ENCODE data around the gene ZNF845. TPM values are rescaled to one million over a fixed set of nuclear protein-coding genes. Genes with fewer than 3 reads are reported as not detected.

ZNF845 gene
- total and polyA plus RNA-seq, 10 of the 15 experiments (the other 5 are each of a cell fraction or from before 2014, with no cell fraction given) = 0.58 to 8.2 (median 4.1) TPM

- BruUV-seq (replicated peaks) = no TSS peak
- no peak overlapping the region for H3K9ac ChIP-seq (ENCODE audit: control insufficient read depth, insufficient read depth, low read length)
- ChIA-PET SMC1A (ENCODE audit: uncharacterized antibody, unreplicated experiment) (interaction anchor here (0.7 kb wide), 1 partner anchor 38 kb away, joined by 3 read pairs; no protein-coding TSS in a partner anchor), RAD21 (ENCODE audit: unreplicated experiment) (no interaction called here), POLR2A (no interaction called here), CTCF (no interaction called here)
- in situ Hi-C loops (cut with MboI) (no loop called here), intact Hi-C loops (cut with micrococcal nuclease; ENCODE audit: unreplicated experiment) (no loop called here)
- WGBS (ENCODE audit: insufficient coverage, insufficient replicate concordance, low lambda C conversion rate, missing lambda C conversion rate) = 98% methylated on average over 3 of the region's 3 CpGs
- H3K4me3 ChIP-seq = no peak overlapping the region
- H3K9me3 ChIP-seq (replicated peaks; ENCODE audit: control insufficient read depth, insufficient read depth, low read length) = peaks cover 5% of the 10 kb centered on the region
- no peak overlapping the region for H2AFZ ChIP-seq (ENCODE audit: control insufficient read depth, low read depth, low read length)
- no peaks in the 10 kb centered on the region for H3K4me1 ChIP-seq (ENCODE audit: control insufficient read depth, insufficient read depth, low read length)
- no peaks in the 10 kb centered on the region for H3K79me2 ChIP-seq (ENCODE audit: control insufficient read depth, insufficient read depth, low read length)
- H3K27ac ChIP-seq (ENCODE audit: control insufficient read depth, insufficient read depth) = no peak overlapping the region
- no peak for ATAC-seq
- H3K4me2 ChIP-seq (ENCODE audit: control insufficient read depth, insufficient read depth) = no peak overlapping the region
- DNase-seq (ENCODE audit: low read depth, low spot score) = no peak
- H3K36me3 ChIP-seq (ENCODE audit: control insufficient read depth in 2 of 2, insufficient read depth in 2 of 2, low read length in 1 of 2) = no peaks in the 10 kb centered on the region
- no peak for TF ChIP-seq NKRF (conservative IDR thresholded peaks at IDR 0.05)
- TF ChIP-seq MXI1 (IDR thresholded peaks at IDR 0.05; ENCODE audit: low read depth, low read length) = no peak
- TF ChIP-seq SPI1 (IDR thresholded peaks at IDR 0.05; ENCODE audit: borderline replicate concordance, insufficient read depth, low read depth, low read length) = no peak
- TF ChIP-seq RB1 (IDR thresholded peaks at IDR 0.05; ENCODE audit: borderline replicate concordance) = no peak
- no peak for TF ChIP-seq ZBED1 (IDR thresholded peaks at IDR 0.05; ENCODE audit: borderline replicate concordance)
- TF ChIP-seq YY1 (IDR thresholded peaks at IDR 0.05; ENCODE audit: low read depth, low read length) = no peak
- H4K20me1 ChIP-seq (ENCODE audit: control insufficient read depth, insufficient read depth) = no peaks in the 10 kb centered on the region
- no peaks in the 10 kb centered on the region for H3K27me3 ChIP-seq (replicated peaks in 1 of 2; ENCODE audit: control insufficient read depth in 2 of 2, insufficient read depth in 2 of 2, low read length in 1 of 2)
- no peak for FAIRE-seq
Measured at GRCh38 chr19:53388168-53388567, 54.6 kb downstream of the ZNF845 start.

GRCh38 chr19:53388904-53389303 lies 55.4 kb downstream of the ZNF845 start:
- ChIA-PET SMC1A (ENCODE audit: uncharacterized antibody, unreplicated experiment) (no interaction called here), RAD21 (ENCODE audit: unreplicated experiment) (no interaction called here), CTCF (no interaction called here), POLR2A (no interaction called here)
- H3K9me3 ChIP-seq (replicated peaks; ENCODE audit: control insufficient read depth, insufficient read depth, low read length) = peaks cover 5% of the 10 kb centered on the region
- H3K79me2 ChIP-seq (ENCODE audit: control insufficient read depth, insufficient read depth, low read length) = no peaks in the 10 kb centered on the region
- H3K4me1 ChIP-seq (ENCODE audit: control insufficient read depth, insufficient read depth, low read length) = no peaks in the 10 kb centered on the region
- intact Hi-C loops (cut with micrococcal nuclease; ENCODE audit: unreplicated experiment) = no loop called here
- H3K4me2 ChIP-seq (ENCODE audit: control insufficient read depth, insufficient read depth) = no peak overlapping the region
- no peaks in the 10 kb centered on the region for H4K20me1 ChIP-seq (ENCODE audit: control insufficient read depth, insufficient read depth)
- H3K36me3 ChIP-seq (ENCODE audit: control insufficient read depth in 2 of 2, insufficient read depth in 2 of 2, low read length in 1 of 2) = no peaks in the 10 kb centered on the region
- H3K4me3 ChIP-seq = no peak overlapping the region
- FAIRE-seq (no peak), DNase-seq (ENCODE audit: low read depth, low spot score) (no peak), ATAC-seq (no peak)
- no peak overlapping the region for H2AFZ ChIP-seq (ENCODE audit: control insufficient read depth, low read depth, low read length)
- H3K9ac ChIP-seq (ENCODE audit: control insufficient read depth, insufficient read depth, low read length) = no peak overlapping the region
- 96% methylated on average over 5 of the region's 5 CpGs for WGBS (ENCODE audit: insufficient coverage, insufficient replicate concordance, low lambda C conversion rate, missing lambda C conversion rate)
- BruUV-seq (replicated peaks) = no TSS peak
- in situ Hi-C loops (cut with MboI) = no loop called here
- no peak overlapping the region for H3K27ac ChIP-seq (ENCODE audit: control insufficient read depth, insufficient read depth)
- TF ChIP-seq E4F1 (IDR thresholded peaks at IDR 0.05; ENCODE audit: borderline replicate concordance, partially characterized antibody) (no peak), TARDBP (IDR thresholded peaks at IDR 0.05; ENCODE audit: borderline replicate concordance) (no peak), YY1 (IDR thresholded peaks at IDR 0.05; ENCODE audit: low read depth, low read length) (no peak), CBX3 (IDR thresholded peaks at IDR 0.05; ENCODE audit: borderline replicate concordance, low read depth) (no peak), SREBF1 (IDR thresholded peaks at IDR 0.05; ENCODE audit: low read length) (no peak), NR2C1 (IDR thresholded peaks at IDR 0.05) (no peak), MYB (IDR thresholded peaks at IDR 0.05; ENCODE audit: borderline replicate concordance, low read depth, low read length) (no peak), LARP7 (IDR thresholded peaks at IDR 0.05) (no peak), SMARCA5 (IDR thresholded peaks at IDR 0.05) (no peak)
- no peaks in the 10 kb centered on the region for H3K27me3 ChIP-seq (replicated peaks in 1 of 2; ENCODE audit: control insufficient read depth in 2 of 2, insufficient read depth in 2 of 2, low read length in 1 of 2)

Data from GM12878 (cell line).